ENCODE data around the gene HIP1.
"Not testable (repeated sequence)": the region's sequence is repeated elsewhere in the genome, so short reads cannot be mapped to it uniquely, and the experiment has no call there.

HIP1 gene

DNA sequence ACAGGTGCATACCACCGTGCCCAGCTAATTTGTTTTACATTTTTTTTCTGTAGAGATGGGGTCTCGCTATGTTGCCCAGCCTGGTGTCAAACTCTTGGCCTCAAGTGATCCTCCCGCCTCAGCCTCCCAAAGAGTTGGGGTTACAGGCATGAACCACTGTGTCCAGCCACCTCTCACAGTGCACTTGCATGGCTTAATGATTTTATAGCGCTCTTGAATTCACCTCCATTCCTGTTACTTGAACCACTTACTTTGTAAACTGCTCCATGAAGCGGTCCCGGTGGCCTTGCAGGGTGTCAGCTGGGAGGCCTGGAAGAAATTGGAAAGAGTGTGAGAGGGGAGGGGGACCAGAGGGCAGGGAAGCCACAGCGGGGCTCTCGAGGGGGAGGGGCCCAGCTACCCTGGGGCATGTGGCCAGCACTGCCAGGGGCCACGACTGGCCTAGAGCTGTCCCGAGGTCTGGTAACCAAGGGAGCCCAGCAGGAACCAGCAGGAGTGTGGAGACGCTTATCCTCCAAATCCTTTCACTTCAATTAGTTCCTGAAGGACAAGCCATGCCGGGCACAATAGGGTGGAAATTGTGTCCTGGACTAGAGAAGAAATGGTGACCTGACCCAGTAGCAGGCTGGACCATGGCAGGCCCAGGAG is 170.7 kb downstream of the HIP1 start:
- DNase-seq = no peak

DNA sequence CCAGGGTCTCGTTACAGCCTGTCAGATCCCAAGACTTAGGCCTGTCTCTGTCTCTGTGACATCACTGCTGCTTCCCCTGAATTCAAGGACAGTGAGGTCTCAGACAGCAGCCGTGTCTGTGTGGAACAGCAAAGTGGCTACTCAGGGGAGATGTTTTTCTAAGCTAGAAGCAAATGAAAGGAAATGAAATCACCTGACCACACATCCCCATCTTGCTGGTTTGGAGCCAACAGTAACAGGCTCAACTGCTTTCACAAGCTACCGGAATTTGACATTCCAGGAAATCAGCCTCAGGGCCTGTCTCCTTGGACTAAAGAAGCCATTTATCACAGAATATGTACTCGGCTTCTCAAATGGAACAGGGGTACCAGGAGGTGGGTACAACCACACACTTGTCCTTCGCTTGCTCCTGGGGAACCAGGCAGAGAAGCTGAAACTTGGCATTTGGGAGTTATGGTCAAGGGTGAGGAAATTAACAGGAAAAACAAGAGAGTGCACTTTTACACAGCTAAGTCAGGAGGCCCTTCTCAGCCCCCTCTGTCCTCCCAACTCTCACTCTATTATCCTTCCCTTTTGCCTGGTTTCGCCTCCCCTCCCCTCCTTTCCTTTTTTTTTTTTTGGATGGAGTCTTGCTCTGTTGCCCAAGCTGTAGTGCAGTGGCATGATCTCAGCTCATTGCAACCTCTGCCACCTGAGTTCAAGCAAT is 173.5 kb downstream of the HIP1 start:
- peak; percentile 30 for DNase-seq

DNA sequence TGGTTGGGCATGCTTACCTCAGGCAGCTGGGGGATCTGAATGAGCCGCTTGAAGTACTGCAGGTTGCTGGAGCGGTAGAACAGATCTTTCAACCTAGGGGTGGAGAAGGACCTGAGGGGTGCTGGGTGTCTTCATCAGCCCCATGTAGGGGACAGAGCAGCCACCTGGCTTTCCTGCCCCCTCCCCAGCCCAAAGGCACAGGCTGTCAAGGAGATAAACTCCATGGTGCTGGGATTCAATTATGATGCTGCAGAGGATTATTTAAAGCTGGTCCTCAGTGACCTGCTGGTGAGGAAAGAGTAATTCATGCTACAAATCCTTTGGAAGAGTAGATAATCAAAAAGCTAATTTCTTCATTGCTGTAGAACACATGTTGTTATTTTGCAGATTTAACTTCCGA is 175.6 kb downstream of the HIP1 start:
- DNase-seq = no peak

DNA sequence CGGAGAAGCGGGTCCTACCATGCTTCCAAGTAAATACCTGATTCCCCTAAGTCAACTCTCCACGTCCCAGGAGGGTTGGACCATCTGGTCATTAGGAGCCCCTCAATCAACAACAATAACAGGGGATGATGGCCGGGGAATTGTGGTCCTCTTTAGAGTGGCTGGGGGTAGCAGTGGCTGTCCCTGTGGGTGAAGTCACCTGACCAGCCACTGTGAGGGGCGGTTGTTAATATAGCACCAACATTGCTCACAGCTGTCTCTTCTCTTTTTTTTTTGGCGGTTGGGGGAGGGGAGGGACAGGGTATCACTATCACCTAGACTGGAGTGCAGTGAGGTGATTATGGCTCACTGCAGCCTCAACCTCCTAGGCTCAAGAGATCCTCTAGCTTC is 178.8 kb downstream of the HIP1 start:
- no peak for DNase-seq

DNA sequence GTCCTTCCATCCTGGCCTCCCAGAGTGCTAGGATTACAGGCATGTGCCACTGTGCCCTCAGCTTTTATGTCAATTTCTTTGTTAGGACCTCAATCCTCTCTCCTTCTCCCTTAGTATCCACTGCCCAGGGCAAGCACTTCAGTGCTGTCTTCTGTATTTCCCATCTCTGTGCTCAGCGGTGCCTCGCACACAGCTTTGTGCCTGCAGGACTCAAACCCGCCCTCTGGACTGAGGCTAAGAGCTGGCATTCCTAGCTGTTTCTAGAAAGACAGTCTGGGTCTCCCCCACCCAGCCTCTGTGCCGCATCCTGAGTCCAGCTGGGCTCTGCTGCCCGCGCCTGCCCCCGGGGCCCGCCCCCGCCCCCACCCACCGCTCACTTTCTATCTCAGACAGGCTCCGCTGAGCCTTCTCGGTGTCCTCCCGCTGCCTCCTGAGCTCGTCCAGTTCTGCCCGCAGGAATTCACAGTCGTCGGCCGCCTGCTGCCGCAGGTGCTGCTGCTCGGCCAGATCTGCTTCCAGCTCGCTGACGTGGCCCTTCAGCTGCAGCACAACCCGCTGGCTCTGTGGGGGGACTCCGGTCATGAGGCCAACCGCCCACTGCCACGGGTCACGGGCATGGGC is 179.3 kb downstream of the HIP1 start:
- DNase-seq = no peak

DNA sequence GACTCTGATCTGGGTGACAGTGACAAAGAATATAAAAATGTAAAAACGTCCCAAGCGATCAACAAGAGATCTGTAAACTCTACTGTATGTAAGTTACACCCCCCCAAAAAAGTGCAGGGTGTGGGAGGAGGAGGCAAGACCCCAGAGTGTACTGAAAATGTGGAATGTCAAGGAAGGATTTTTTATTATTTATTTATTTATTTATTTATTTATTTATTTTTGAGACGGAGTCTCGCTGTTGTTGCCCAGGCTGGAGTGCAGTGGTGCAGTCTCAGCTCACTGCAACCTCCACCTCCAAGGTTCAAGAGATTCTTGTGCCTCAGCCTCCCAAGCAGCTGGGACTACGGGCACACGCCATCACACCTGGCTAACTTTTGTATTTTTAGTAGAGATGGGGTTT is 181.9 kb downstream of the HIP1 start:
- not testable (repeated sequence) for DNase-seq

DNA sequence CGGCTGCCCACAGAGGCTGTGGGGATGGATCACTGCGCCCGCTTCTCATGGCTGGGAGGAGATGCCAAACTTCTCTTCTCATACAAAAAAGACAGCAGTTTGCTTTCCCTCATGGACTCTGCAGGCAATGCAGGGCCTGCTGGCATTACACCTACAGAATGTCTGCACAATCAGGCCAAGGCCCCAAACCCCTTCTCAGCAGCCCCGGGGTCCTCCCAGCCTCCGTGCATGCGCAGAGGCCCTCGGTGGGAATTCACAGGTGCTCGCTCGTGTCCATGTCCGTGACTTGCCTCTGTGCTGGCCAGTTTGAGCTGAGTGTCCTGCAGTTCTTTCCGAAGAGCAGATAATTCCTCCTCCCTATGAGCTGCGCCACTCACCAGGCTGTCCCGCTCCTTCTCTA is 183.0 kb downstream of the HIP1 start:
- DNase-seq = no peak

DNA sequence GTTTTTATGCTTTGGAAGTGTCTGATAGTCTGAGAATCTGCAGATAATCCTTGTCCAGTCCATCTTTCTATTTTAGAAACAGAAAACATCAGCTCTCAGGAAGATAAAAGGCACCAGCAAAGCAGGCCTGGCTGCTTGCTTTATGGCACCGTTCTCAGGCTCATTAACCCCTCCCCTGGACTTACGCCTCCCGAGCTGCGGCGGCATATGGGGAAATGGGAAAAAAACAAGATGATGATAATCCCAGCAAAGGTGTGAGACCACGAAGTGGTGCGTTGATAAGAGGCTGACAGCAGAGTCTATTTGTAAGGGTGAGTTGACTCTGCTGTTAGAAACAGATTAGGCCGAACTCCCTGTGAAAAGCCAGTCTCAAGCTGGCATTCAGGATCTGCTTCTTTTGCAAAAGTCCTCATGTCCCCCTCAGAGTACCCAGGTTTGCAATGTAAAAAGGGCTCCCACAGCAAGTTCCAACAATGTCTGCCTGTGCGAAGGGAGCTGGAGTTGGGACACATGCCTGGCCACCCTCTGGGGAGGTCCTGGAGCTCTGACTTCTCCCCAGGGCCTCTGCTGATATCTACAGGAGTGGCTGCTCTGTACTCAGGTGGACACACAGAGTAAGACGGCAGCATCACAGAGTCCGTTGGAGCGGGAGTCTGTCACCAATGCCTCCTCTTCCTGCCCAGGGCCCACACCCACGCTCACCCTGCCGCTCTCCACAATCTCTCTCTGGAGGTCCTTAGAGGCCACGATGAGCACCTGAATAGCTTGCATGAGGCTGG is 192.3 kb downstream of the HIP1 start:
- DNase-seq = no peak

DNA sequence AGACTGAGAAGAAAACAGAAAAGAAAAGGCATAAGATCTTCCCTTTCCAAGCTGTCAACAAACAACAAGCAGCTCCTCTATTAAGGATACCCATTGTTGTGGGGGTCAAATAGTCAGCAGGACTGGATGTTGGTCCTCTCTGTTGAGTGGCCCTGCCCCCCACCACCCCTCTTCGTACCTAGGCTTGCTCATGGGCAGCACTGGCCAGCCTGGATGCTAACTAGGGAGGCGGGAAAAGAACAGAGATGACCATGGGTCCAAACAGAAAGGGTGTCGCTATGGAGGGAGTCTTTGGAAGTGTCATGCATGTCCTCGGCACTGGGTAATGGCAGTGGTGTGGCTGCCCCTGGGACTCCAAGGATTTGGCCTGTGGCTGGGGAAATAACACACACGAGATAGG is 201.0 kb downstream of the HIP1 start:
- no peak for DNase-seq

DNA sequence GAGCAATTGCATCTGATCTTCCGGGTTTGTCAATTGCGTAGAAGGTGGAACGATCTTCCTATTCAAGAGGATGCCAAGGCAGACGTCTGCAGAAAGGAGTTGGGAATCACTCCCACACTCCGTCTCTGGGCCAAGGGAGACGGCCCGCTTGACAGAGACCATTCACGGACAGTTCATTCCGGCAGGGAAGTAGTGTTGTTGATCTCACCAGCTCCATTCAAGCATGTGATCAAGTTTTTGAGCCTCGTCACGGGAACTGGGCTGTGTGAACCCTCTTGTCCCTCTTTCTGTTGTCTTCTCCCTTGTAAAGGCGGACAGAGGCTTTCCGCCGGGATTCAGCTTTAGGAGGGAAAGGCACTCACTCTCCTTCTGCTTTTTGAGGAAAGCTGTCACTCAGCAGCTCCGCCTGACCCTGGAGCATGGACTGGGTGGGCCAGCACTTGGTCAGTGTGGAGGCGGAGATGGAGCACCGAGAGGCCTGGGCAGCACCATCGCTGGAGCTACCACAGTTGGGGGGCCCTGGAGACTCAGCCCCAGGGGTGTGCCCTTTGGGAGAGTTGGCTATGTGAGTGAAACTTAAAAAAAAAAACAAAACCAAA is 201.7 kb downstream of the HIP1 start:
- DNase-seq = no peak

DNA sequence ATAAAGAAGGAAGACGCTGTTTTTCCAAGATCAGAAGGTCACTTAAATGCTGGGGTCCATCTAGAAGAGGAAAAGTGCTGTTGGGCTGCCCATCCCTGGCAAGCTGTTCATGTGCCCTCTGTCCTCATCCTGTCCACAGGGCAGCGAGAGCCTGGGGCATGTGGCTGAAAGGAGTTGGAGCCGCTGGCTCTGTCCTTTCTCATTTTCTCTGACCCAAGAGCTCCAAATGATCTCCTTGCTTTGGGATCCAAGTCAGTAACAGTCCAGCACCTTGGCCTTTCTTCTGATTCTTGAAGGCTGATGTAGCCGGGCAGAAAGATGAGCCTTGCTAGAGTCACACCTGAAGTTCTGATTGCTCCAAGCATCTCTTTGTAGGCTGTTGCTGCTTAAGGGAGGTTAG is 202.2 kb downstream of the HIP1 start:
- no peak for DNase-seq

DNA sequence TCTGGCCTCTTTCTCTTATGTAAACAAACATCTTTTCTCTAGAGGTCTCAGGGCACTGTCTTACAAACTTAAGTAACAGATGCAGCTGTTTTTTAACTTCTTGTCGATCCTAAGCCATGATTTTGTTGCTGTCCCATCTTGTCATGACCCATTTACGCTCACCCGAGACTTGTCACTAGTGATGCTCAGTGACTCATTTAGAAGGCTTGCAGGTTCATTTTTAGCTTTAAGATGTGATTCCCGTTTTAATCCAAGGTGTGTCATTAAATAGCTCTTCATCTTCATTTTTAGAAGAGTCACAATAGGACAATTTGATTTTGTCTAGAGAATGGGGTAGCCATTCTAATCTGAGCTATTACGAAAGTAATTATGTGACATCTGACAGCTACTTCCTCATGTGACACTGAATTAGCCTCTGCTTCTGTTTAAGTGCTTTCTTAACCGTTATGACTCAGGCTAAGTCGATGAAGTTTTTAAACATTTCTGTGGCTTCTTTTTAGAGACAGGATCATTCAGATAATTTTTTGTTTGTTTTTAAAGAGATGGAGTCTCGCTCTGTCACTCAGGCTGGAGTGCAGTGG is 203.9 kb downstream of the HIP1 start:
- no peak for DNase-seq

DNA sequence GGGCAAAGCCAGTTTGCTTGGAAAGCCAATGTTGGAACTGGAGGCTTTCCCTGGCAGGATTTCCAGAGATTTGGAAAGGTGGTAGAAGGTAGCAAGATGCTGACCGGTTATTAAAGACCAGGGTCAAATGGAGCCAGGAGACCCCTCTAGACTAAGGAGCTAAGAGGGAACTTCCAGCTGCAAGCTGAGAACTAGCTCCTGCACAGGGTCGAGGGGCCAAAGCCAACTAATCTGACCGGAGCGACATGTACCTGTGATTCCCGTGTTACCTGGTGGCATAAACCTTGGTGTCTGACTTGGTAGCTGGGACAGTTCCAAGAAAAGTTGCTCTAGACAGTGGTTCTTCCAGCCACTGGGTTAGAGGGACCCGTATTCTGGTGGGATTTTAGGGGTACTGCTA is 204.8 kb downstream of the HIP1 start:
- DNase-seq = no peak

DNA sequence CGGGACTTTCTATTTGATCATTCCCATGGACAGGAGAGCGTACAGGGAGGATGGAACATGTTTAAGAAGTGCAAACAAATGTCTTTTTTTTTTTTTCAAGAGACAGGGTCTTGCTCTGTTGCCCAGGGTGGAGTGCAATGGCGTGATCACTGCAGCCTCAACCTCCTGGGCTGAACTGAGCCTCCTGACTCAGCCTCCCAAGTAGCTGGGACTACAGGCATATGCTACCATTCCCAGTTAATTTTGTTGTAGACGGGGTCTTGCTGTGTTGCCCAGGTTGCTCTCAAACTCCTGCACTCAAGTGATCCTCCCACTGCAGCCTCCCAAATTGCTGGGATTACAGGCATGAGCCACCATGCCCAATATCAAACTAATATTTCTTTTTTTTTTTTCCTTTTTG is 206.1 kb downstream of the HIP1 start:
- DNase-seq = no peak

DNA sequence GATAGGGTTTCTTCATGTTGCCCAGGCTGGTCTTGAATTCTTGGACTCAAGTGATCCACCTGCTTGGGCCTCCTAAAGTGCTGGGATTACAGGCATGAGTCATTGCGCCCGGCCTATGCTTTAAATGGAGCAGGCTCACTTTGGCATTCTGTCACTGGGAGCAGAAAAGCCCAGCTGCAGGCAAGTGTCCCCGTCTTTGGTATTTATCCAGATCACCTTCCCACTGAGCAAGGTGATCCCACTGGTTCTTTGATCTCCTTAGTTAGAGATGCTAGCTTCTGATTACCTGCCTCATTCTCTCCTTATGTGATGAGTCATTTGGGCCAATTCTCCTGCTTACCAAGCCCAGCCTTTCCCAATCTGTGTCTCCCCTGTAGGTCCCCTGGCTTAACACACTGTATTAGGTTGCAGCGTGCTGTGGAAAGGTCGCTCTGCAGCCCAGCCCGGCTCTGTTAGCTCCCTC is 207.4 kb downstream of the HIP1 start:
- DNase-seq = no peak

DNA sequence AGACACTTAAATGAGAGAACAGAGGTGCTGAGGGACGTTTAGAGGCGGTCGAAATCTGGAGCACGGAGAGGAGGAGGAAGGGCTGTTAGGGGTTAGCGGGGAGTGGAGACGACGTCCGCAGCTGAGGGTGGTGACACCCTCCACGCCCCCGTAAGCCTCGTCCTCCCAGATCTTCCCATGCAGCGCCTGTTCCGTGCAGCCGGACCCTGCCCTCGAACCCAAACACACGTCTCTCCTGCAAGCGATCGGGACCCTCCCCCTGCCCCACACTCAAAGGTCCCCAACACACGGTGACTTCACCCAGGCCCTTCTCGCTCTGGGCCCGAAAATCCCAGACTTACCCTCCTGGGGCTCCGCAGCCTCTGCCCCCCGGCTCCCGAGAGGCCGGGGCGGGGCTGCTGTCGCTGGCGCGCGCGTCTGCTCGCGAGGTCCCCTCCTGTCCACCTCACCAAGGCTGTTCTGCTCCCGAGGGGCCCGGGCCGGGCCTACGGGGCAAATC is 211.5 kb downstream of the HIP1 start:
- DNase-seq = not testable (repeated sequence)

DNA sequence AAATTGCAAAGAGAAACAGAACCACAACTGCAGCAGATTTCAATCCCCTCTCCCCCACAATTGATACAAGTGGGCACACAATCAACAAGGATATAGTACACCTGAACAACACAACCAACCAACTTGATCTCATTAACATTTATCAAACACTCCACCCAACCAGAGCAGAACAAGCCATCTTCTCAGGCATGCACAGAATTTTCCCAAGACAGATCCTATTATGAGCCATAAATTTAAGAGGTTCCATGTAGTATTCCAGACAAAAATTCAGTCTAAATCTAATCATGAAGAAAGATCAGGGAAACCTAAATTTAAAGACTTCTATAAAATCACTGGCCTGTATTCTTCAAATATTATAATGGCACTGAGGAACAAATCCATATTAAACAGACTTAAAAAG is 217.0 kb downstream of the HIP1 start:
- DNase-seq = not testable (repeated sequence)

DNA sequence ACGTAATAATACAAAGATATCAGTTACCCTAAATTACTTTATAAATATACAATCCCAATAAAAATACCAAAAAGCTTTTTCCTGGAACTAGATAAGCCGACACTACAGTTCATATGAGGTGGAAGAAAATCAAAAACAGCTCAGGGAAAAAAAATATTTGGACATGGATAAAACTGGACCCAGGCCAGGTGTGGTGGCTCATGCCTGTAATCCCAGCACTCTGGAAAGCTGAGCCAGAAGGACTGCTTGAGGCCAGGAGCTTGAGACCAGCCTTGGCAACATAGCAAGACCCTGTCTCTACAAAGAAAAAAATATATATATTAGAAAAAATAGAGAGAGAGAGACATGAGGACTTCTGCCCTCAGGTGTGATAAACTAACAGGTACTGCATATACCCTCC is 219.9 kb downstream of the HIP1 start:
- not testable (repeated sequence) for DNase-seq

DNA sequence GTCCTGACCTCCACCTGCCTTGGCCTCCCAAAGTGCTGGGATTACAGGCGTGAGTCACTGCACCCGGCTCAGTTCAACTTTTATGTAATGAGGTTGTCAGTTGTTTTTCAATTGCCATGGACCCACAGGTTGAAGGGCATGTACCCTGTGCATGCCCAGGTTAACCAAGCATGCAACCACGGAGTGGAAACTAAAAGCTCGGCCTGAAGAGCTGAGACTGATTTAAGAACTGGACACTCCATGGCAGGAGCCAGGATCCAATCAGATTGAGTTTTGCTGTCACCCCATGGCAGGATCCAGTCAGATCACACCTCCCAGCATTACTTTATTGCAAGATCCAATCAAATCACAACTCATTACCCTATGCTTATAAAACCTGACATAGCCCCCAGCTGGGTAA is 229.7 kb downstream of the HIP1 start:
- DNase-seq = not testable (repeated sequence)

DNA sequence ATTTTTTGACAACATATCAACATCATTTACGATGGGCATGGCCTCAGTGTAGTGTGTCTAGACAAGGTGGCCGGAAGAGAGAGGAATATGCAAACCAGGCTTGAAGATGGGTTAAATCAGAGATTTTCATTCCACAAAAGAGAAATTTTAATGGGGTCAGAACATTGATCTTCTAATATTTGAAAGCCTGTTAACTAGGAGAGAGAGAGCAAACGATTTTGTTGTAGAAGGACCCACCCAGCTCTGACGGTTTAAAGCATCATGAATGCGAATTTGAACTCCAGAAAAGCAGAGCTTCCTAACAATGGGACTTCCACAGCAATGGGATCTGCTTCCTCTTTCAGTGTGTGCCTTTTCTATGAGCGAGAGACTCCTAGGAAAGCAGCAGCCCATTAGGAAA is 246.7 kb downstream of the HIP1 start, which contains the start of gene SPDYE5:
Gene SPDYE5 (plus strand): TSS at position 301 of the 400 bp plus-strand sequence. CDS start 1,728 bp downstream, outside the sequence.
- not testable (repeated sequence) for DNase-seq

DNA sequence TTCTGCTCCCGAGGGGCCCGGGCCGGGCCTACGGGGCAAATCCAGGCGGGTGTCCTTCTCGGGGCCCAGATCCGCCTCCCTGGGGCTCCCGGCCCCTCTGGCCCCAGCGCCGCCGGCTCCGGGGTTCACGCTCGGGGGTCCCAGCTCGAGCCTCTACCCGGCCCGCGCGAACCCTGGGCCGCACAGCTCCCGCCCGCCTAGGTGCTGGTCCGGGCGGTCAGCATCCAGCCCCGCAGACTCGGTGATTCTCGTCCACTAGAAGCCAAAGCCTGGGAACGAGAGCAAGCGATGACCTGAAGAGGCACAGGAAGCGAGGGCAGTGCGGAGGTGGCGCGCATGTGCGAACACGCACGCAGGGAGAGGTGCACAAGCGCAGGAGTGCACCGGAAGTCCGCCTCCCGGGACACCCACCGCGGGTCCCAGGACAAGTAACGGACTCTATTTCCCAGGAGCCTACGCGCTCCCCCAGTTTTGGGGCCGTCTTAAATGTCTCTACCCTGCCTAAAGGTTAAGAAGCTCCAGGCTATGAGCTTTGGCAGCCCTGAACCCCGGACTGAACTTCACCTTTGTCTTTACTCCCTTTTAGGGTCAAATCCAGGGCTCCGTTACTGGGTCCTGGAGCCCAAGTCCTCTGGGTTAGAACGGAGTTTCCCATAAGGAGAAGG is 252.6 kb downstream of the HIP1 start, which contains the start of gene POM121C:
Gene POM121C (minus strand): TSS at position 321 of the 665 bp plus-strand sequence. CDS start 44,803 bp downstream, outside the sequence.
- DNase-seq = peak; percentile 97

Measured in RPMI8226 (cell line).